Omental fat pad (tissue), 4 donors: ENCODE data around the gene SQSTM1. TPM values are rescaled to one million over a fixed set of nuclear protein-coding genes. Genes with fewer than 3 reads are reported as not detected.

Source experiments
- ATAC-seq: fragments of 150-250 bp; one replicate; pipeline ENCODE4 v1.9.1; 2016; ENCODE audit warnings: mild to moderate bottlenecking, moderate library complexity; ENCODE audit not compliant: low FRiP score
- DNase-seq: peaks from one replicate; pipeline ENCODE4 v3.0.0-alpha.2; 2019; ENCODE audit warnings: low spot score
- total RNA-seq, 4 donors: library from RNA; depleted of rRNA; stranded (reverse); fragments of >200 nt; gene quantifications; one replicate each; pipeline ENCODE4 v1.1.0, GENCODE V29; 2016
- TF ChIP-seq, protein P1 (sequence below), 3 donors: fragments of 450-650 bp; IDR thresholded peaks; one replicate each; pipeline ENCODE4 v1.5.1; 2016 to 2017; ENCODE audit warnings: antibody characterized with exemption in 3 of 3, mild to moderate bottlenecking in 3 of 3, moderate library complexity in 2 of 3

The SQSTM1 gene
- total RNA-seq, 4 donors from 2014 or later = 400 to 762 (median 566) TPM

DNA sequence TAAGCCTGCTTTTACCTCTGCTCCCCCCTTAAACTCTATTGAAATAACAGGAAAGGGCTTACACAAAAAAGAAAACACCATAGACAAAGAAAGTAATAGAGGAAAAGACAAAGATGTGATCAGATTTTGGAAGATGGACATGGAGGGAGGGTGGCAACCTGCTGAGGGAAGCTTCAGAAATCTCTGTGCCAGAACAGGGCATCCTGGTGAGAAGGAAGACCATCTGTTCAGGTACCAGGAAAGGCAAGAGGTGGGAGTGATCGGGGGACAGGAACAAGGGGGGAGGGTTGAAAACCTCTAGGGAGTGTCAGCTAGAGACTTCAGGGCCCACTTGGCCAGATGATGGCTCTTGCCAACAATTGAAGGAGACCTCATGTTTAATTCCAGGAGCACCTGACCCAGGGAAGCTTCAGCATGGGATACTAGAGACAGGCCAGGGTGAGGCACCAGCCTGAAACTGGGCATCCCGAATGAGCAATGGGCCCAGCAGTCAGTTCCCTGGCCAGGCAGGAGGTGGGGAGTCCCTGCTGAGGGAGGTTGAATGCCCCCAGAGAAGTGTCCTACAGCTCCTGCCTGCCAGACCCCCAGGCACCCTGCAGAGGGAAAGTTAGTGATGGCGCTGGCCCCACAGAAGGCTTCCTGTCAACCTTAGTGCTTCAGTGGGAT lies 8.2 kb downstream of the SQSTM1 start:
- TF ChIP-seq, protein P1, sequence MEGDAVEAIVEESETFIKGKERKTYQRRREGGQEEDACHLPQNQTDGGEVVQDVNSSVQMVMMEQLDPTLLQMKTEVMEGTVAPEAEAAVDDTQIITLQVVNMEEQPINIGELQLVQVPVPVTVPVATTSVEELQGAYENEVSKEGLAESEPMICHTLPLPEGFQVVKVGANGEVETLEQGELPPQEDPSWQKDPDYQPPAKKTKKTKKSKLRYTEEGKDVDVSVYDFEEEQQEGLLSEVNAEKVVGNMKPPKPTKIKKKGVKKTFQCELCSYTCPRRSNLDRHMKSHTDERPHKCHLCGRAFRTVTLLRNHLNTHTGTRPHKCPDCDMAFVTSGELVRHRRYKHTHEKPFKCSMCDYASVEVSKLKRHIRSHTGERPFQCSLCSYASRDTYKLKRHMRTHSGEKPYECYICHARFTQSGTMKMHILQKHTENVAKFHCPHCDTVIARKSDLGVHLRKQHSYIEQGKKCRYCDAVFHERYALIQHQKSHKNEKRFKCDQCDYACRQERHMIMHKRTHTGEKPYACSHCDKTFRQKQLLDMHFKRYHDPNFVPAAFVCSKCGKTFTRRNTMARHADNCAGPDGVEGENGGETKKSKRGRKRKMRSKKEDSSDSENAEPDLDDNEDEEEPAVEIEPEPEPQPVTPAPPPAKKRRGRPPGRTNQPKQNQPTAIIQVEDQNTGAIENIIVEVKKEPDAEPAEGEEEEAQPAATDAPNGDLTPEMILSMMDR (IDR thresholded peaks at IDR 0.05) = no peak
- DNase-seq (no peak), ATAC-seq (no peak)

- ATAC-seq (no peak), DNase-seq (no peak)
- TF ChIP-seq, protein P1 (IDR thresholded peaks at IDR 0.05) = no peak
These were observed 9.2 kb downstream of the SQSTM1 start for GRCh38 chr5:179829732-179830435.

GRCh38 chr5:179830818-179831468 lies 10.2 kb downstream of the SQSTM1 start:
- TF ChIP-seq, protein P1 (IDR thresholded peaks at IDR 0.05) = no peak
- no peak for ATAC-seq
- no peak for DNase-seq

DNA sequence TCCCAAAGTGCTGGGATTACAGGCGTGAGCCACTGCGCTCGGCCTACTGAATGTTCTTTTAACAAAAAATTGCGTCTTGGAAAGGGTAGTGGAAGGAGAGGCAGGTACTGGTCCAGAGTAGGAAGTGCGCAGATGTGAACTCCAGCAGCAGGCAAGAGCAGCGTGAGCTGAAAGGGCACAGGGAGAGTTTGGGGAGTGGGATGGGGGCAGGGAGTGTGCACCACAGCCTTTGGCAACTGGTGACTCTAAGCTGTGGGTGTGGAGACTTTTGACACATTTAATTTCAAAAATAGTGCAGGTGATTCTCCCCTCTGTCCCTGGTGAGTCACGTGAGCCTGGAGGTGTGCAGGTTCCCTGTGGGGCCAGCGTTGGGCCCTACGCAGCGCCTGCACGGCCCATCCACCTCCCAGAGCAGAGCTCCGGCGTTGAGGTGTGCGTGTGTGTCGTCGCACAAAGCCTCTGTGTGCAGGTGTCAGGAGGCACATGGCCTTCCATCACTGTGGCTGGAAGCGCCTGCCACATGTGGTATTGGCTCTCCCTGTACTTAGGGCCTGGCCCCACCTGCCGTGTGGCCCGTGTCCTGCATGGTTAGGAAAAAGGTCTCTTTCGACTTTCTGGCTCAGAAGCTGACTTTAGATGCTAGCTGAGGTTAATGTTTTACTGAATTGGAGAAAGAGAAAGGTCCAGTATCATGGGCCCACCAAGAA lies 11.5 kb downstream of the SQSTM1 start:
- DNase-seq = peak; percentile 7
- TF ChIP-seq, protein P1 (IDR thresholded peaks at IDR 0.05) = no peak
- ATAC-seq = no peak

- DNase-seq (no peak), ATAC-seq (no peak)
- TF ChIP-seq, protein P1 (IDR thresholded peaks at IDR 0.05) = no peak
These were observed 12.5 kb downstream of the SQSTM1 start for GRCh38 chr5:179833056-179833708.

GRCh38 chr5:179833709-179834070 lies 13.0 kb downstream of the SQSTM1 start:
- ATAC-seq = no peak
- no peak for DNase-seq
- TF ChIP-seq, protein P1 (IDR thresholded peaks at IDR 0.05) = no peak
